ENCODE results near the gene RAB15. TPM values are rescaled to one million over a fixed set of nuclear protein-coding genes. Genes with fewer than 3 reads are reported as not detected.

Gene RAB15
- total RNA-seq, 3 donors from 2014 or later = 1.3 to 24.0 (median 17.7) TPM

DNA sequence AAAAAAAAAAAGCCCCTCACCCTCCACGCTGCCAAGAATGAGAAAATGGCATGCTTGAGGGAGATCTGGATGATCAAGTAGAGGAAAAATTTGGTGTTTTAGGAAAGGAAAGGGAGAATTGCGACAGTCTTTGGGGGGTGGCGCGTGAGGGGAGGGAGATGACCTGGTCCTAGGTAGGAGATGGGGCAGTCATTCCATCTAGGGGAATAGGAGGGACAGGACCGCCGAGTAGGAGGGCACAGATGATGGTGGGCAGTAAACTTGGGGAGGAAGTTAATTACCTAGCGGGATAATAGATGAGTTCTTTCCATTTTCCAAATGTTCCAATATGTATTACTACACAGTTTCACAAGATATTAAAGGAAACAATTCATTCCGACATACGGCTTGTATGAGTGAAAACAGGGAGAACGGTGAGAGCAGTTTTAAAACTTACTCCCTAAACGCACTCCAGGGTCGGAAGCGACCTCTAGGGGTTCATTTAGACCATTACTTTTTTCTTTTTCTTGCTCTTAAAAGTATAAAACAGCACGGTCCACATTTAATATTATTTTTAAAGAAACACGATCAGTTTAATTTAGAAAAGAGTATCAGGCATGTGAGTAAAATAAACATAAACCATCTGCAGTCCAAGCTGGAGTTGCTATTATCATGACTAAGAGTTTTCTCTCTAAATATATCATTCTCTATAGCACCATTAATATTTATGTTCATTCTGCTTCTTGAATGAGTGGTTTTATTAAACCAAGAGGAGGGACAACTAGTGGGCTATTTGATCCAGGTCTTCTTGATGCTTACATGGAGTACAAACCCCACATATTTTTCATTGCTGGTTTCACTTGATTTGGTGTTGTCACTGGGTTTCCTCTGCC, 11.5 kb upstream of the RAB15 start:
- H3K4me1 ChIP-seq = peaks cover 0 to 6% of the 10 kb centered on the region in 2 donors
- TF ChIP-seq CTCF (IDR thresholded peaks at IDR 0.05) (peak; percentile 14 to 72 (median 50)), POLR2A (IDR thresholded peaks at IDR 0.05) (no peak)
- intact Hi-C loops (cut with DNase I; ENCODE audit: low total_unique reads) = no loop called here
- H3K27me3 ChIP-seq = no peaks in the 10 kb centered on the region
- peak overlapping the region in 1 of 2 donors; percentile 22 for H3K27ac ChIP-seq
- peak overlapping the region in 2 of 3 donors; percentile 30 to 52 for H3K4me3 ChIP-seq
- DNase-seq (ENCODE audit: low spot score in 2 of 2) = no peak
- H3K9me3 ChIP-seq = no peaks in the 10 kb centered on the region
- H3K36me3 ChIP-seq = no peaks in the 10 kb centered on the region

DNA sequence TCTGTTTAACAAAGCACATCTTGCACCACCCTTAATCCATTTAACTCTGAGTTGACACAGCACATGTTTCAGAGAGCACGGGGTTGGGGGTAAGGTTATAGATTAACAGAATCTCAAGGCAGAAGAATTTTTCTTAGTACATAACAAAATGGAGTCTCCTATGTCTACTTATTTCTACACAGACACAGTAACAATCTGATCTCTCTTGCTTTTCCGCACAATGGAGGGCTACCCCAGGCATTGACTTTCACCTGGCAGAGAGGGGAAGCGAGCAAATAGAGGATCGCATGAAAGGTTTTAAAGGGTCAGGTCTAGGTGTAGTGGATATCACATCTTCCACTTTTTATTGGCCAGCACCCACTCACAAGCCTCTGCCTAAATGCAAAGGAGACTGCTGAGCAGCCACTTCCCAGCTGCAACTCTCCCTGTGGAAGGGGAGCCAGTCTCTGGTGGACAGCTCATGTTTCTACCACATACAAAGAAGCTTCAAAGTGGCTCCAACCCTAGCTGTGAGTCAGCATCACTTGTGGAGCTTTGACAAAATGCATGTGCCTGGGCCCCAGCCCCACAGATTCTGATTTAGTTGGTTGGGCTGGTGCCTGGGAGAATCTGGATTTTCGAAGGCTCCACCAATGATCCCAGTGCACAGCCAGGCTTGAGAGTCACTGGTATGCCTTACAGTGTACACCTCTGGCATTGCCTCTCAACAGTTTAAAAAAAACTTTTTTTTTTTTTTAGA, 7.4 kb upstream of the RAB15 start:
- intact Hi-C loops (cut with DNase I; ENCODE audit: low total_unique reads) = no loop called here

GRCh38 chr14:64974563-64974962, 2.4 kb upstream of the RAB15 start:
- Histone ChIP-seq H3K4me1 (peaks cover 0 to 13% of the 10 kb centered on the region in 2 donors), H3K27me3 (no peaks in the 10 kb centered on the region), H3K4me3 (no peak overlapping the region), H3K9me3 (no peaks in the 10 kb centered on the region), H3K27ac (no peak overlapping the region), H3K36me3 (no peaks in the 10 kb centered on the region)
- intact Hi-C loops (cut with DNase I; ENCODE audit: low total_unique reads) = no loop called here
- no peak for DNase-seq (ENCODE audit: low spot score in 2 of 2)
- no peak for TF ChIP-seq POLR2A (IDR thresholded peaks at IDR 0.05)
- TF ChIP-seq POLR2AphosphoS5 (IDR thresholded peaks at IDR 0.05) = no peak
- TF ChIP-seq CTCF (IDR thresholded peaks at IDR 0.05) = no peak

More for the DNA sequence above, 7.4 kb upstream of the RAB15 start:
- Histone ChIP-seq H3K36me3 (no peaks in the 10 kb centered on the region), H3K4me3 (no peak overlapping the region), H3K9me3 (no peaks in the 10 kb centered on the region), H3K27ac (no peak overlapping the region), H3K27me3 (no peaks in the 10 kb centered on the region), H3K4me1 (peaks cover 0 to 6% of the 10 kb centered on the region in 2 donors)
- DNase-seq (ENCODE audit: low spot score in 2 of 2) = no peak
- TF ChIP-seq POLR2A (IDR thresholded peaks at IDR 0.05) = no peak
- TF ChIP-seq POLR2AphosphoS5 (IDR thresholded peaks at IDR 0.05) = no peak
- no peak for TF ChIP-seq CTCF (IDR thresholded peaks at IDR 0.05)

GRCh38 chr14:64973826-64974225, 1.7 kb upstream of the RAB15 start:
- intact Hi-C loops (cut with DNase I; ENCODE audit: low total_unique reads) = no loop called here
- H3K4me1 ChIP-seq = peaks cover 0 to 13% of the 10 kb centered on the region in 2 donors
- H3K4me3 ChIP-seq = no peak overlapping the region
- H3K36me3 ChIP-seq = no peaks in the 10 kb centered on the region
- no peak overlapping the region for H3K27ac ChIP-seq
- no peak for TF ChIP-seq POLR2AphosphoS5 (IDR thresholded peaks at IDR 0.05)
- no peak for TF ChIP-seq CTCF (IDR thresholded peaks at IDR 0.05)
- no peak for TF ChIP-seq POLR2A (IDR thresholded peaks at IDR 0.05)
- H3K9me3 ChIP-seq = no peaks in the 10 kb centered on the region
- no peak for DNase-seq (ENCODE audit: low spot score in 2 of 2)
- H3K27me3 ChIP-seq = no peaks in the 10 kb centered on the region

- TF ChIP-seq POLR2A (IDR thresholded peaks at IDR 0.05) = no peak
- no peak for TF ChIP-seq CTCF (IDR thresholded peaks at IDR 0.05)
- TF ChIP-seq POLR2AphosphoS5 (IDR thresholded peaks at IDR 0.05) = no peak
- no peak for DNase-seq (ENCODE audit: low spot score in 2 of 2)
- H3K9me3 ChIP-seq = no peaks in the 10 kb centered on the region
Observed at GRCh38 chr14:64973026-64973442, 898 bp upstream of the RAB15 start.

More at GRCh38 chr14:64973026-64973442, 898 bp upstream of the RAB15 start:
- no peak overlapping the region for H3K27ac ChIP-seq
- H3K36me3 ChIP-seq = no peaks in the 10 kb centered on the region
- no peaks in the 10 kb centered on the region for H3K27me3 ChIP-seq
- peaks cover 0 to 13% of the 10 kb centered on the region in 2 donors for H3K4me1 ChIP-seq
- no peak overlapping the region for H3K4me3 ChIP-seq
- intact Hi-C loops (cut with DNase I; ENCODE audit: low total_unique reads) = no loop called here

Measured in breast epithelium (tissue), 4 donors.